SK-N-SH (cell line): ENCODE results near the gene ZCCHC8. TPM values are rescaled to one million over a fixed set of nuclear protein-coding genes. Genes with fewer than 3 reads are reported as not detected.
"Not testable (repeated sequence)": the region's sequence is repeated elsewhere in the genome, so short reads cannot be mapped to it uniquely, and the experiment has no call there.

Source experiments
- CTCF ChIA-PET: fragments of 300-600, 350-600 bp; formaldehyde crosslinking; extraction: SDS; loops from one replicate; lab custom pipeline; 2021; lab: Yijun Ruan, JAX
- POLR2A ChIA-PET: fragments of 350-600 bp; sonication (Branson Sonifier 250); formaldehyde crosslinking; extraction: SDS; loops from one replicate; lab custom pipeline; 2020; ENCODE audit warnings: antibody characterized with exemption, inconsistent platforms; lab: Yijun Ruan, JAX
- DNase-seq: peaks from one replicate; pipeline ENCODE4 v3.0.0; 2012
- H2AFZ ChIP-seq: fragments of 200-600 bp; sonication (generic); 2 replicates; pipeline ENCODE4 v1.8.1; 2016; ENCODE audit warnings: antibody characterized with exemption, mild to moderate bottlenecking, low read depth
- H3F3A ChIP-seq: fragments of 200-600 bp; sonication (generic); replicated peaks from 2 replicates; pipeline ENCODE3; 2016; ENCODE audit warnings: antibody characterized with exemption, mild to moderate bottlenecking; ENCODE audit not compliant: insufficient read depth
- H3K27ac ChIP-seq, 2 experiments: fragments of 200-500 bp in 1 of 2; fragments of 200-600 bp in 1 of 2; sonication (Bioruptor generic) in 1 of 2; sonication (generic), shearing (Covaris generic) in 1 of 2; 2 replicates each; pipeline versions ENCODE4 v1.5.1 to v1.6.1; 2014 to 2016; ENCODE audit warnings: low read depth in 2 of 2, inconsistent platforms in 1 of 2, low read length in 1 of 2, mild to moderate bottlenecking in 1 of 2, mixed read lengths in 1 of 2
- H3K27me3 ChIP-seq: fragments of 200-600 bp; sonication (generic), shearing (Covaris generic); 2 replicates; pipeline ENCODE4 v1.6.1; 2016; ENCODE audit warnings: mixed run types; ENCODE audit not compliant: insufficient read depth
- H3K36me3 ChIP-seq, 2 experiments: fragments of 200-500 bp in 1 of 2; fragments of 200-600 bp in 1 of 2; sonication (Bioruptor generic) in 1 of 2; sonication (generic) in 1 of 2; replicated peaks in 1 of 2; 2 replicates each; pipeline versions ENCODE3 to v1.5.1; 2014 to 2016; ENCODE audit warnings: low read length in 1 of 2, mild to moderate bottlenecking in 1 of 2; ENCODE audit not compliant: insufficient read depth in 2 of 2, control insufficient read depth in 1 of 2
- H3K4me1 ChIP-seq, 2 experiments: fragments of 200-500 bp in 1 of 2; fragments of 200-600 bp in 1 of 2; sonication (Bioruptor generic) in 1 of 2; sonication (generic), shearing (Covaris generic) in 1 of 2; 2 replicates each; pipeline versions ENCODE4 v1.5.1 to v1.6.1; 2014 to 2016; ENCODE audit warnings: low read depth in 1 of 2, low read length in 1 of 2, mixed run types in 1 of 2; ENCODE audit not compliant: insufficient read depth in 2 of 2, control insufficient read depth in 1 of 2
- H3K4me2 ChIP-seq: fragments of 200-600 bp; sonication (generic), shearing (Covaris generic); 2 replicates; pipeline ENCODE4 v1.6.1; 2017; ENCODE audit warnings: mixed run types
- H3K4me3 ChIP-seq, 2 experiments: fragments of 200-500 bp in 1 of 2; fragments of 200-600 bp in 1 of 2; sonication (Bioruptor generic) in 1 of 2; sonication (generic), shearing (Covaris generic) in 1 of 2; 2 replicates each; pipeline versions ENCODE4 v1.5.1 to v1.8.1; 2014 to 2016; ENCODE audit warnings: low read depth in 2 of 2, inconsistent platforms in 1 of 2, low read length in 1 of 2, mild to moderate bottlenecking in 1 of 2, mixed read lengths in 1 of 2, moderate library complexity in 1 of 2
- H3K79me2 ChIP-seq: fragments of 200-600 bp; sonication (generic); 2 replicates; pipeline ENCODE4 v1.8.1; 2017; ENCODE audit warnings: mild to moderate bottlenecking; ENCODE audit not compliant: insufficient read depth
- H3K9ac ChIP-seq: fragments of 200-600 bp; sonication (generic); 2 replicates; pipeline ENCODE4 v1.6.1; 2017; ENCODE audit warnings: mixed run types
- H3K9me2 ChIP-seq: fragments of 200-600 bp; sonication (generic); 2 replicates; pipeline ENCODE4 v1.6.1; 2017; ENCODE audit warnings: mixed run types
- H3K9me3 ChIP-seq: fragments of 200-600 bp; sonication (generic); 2 replicates; pipeline ENCODE4 v1.6.1; 2017; ENCODE audit warnings: mixed run types, mild to moderate bottlenecking, moderate library complexity
- H4K20me1 ChIP-seq: fragments of 200-600 bp; sonication (generic); 2 replicates; pipeline ENCODE4 v1.6.1; 2017; ENCODE audit warnings: mild to moderate bottlenecking, mixed run types; ENCODE audit not compliant: insufficient read depth
- CHD2 ChIP-seq: fragments of 150-350 bp; IDR thresholded peaks from 2 replicates; pipeline ENCODE4 v1.6.1; 2018; ENCODE audit warnings: low read length; ENCODE audit not compliant: partially characterized antibody
- CTCF ChIP-seq: fragments of 200-600 bp; sonication (generic); IDR thresholded peaks from 2 replicates; pipeline ENCODE4 v1.6.1; 2017; ENCODE audit warnings: antibody characterized with exemption, mild to moderate bottlenecking, moderate library complexity
- FOSL2 ChIP-seq: IDR thresholded peaks from 2 replicates; pipeline ENCODE4 v1.4.0; 2012; ENCODE audit warnings: low read depth, mild to moderate bottlenecking, moderate library complexity, borderline replicate concordance
- GABPA ChIP-seq: IDR thresholded peaks from 2 replicates; pipeline ENCODE4 v1.4.0; 2012; ENCODE audit warnings: low read depth, mild to moderate bottlenecking
- GATA2 ChIP-seq: sonication (generic); formaldehyde crosslinking; IDR thresholded peaks from 2 replicates; pipeline ENCODE4 v1.5.0; 2020; ENCODE audit warnings: mild to moderate bottlenecking, missing genetic modification reagents
- IRF3 ChIP-seq: fragments of 150-350 bp; IDR thresholded peaks from 2 replicates; pipeline ENCODE4 v1.6.1; 2016; ENCODE audit warnings: mild to moderate bottlenecking, low read depth, low read length
- JUND ChIP-seq: IDR thresholded peaks from 2 replicates; pipeline ENCODE4 v1.4.0; 2012
- MEF2A ChIP-seq: IDR thresholded peaks from 2 replicates; pipeline ENCODE4 v1.4.0; 2012; ENCODE audit warnings: low read depth, borderline replicate concordance
- PBX3 ChIP-seq: IDR thresholded peaks from 2 replicates; pipeline ENCODE4; 2012
- POLR2AphosphoS5 ChIP-seq: IDR thresholded peaks from 2 replicates; pipeline ENCODE4 v1.6.1; 2012; ENCODE audit warnings: low read depth, low read length
- RAD21 ChIP-seq: IDR thresholded peaks from 2 replicates; pipeline ENCODE4 v1.6.1; 2012; ENCODE audit warnings: mild to moderate bottlenecking, low read length
- RXRA ChIP-seq: IDR thresholded peaks from 2 replicates; pipeline ENCODE4 v1.4.0; 2012; ENCODE audit warnings: low read depth, mild to moderate bottlenecking, borderline replicate concordance
- SMC3 ChIP-seq: IDR thresholded peaks from 2 replicates; pipeline ENCODE4 v1.6.1; 2012; ENCODE audit warnings: low read depth, low read length, improper control_type of control experiment
- TAF1 ChIP-seq: IDR thresholded peaks from 2 replicates; pipeline ENCODE4 v1.6.1; 2012; ENCODE audit warnings: low read depth, mild to moderate bottlenecking, low read length, moderate library complexity, borderline replicate concordance
- TCF12 ChIP-seq: IDR thresholded peaks from 2 replicates; pipeline ENCODE4 v1.4.0; 2012
- TEAD4 ChIP-seq: IDR thresholded peaks from 2 replicates; pipeline ENCODE4 v1.4.0; 2012; ENCODE audit warnings: mild to moderate bottlenecking, borderline replicate concordance; ENCODE audit not compliant: insufficient read depth
- WGBS: methylation state at CpG from one replicate; pipeline ENCODE4 v1.1.6; 2017; ENCODE audit warnings: low lambda C conversion rate; 5-methylcytosine and 5-hydroxymethylcytosine counted together
- polyA plus RNA-seq, 3 experiments: library from polyadenylated mRNA; depleted of rRNA; stranded (reverse); fragments of >200 nt; gene quantifications; 2 replicates each; pipeline ENCODE4 v1.2.3, GENCODE V29; 2012

The ZCCHC8 gene
- polyA plus RNA-seq, 1 of the 3 experiments (the other 2 are of a cell fraction), result 11.3 TPM

GRCh38 chr12:122471324-122472226 is 29.2 kb downstream of the ZCCHC8 start:
- ChIA-PET CTCF (interaction anchor here (0.6 to 7.3 kb wide), 50 partner anchors 9 to 423 kb away, joined by 3 to 148 read pairs (median 4); partner anchors contain the start of genes CLIP1 and ZCCHC8), POLR2A (interaction anchor here (0.6 to 1.2 kb wide), 3 partner anchors 29 to 186 kb away, joined by 3 read pairs; partner anchors contain the start of gene ZCCHC8)
- H3K4me3 ChIP-seq, result no peak overlapping the region; a peak in 1 of 4 replicates

DNA sequence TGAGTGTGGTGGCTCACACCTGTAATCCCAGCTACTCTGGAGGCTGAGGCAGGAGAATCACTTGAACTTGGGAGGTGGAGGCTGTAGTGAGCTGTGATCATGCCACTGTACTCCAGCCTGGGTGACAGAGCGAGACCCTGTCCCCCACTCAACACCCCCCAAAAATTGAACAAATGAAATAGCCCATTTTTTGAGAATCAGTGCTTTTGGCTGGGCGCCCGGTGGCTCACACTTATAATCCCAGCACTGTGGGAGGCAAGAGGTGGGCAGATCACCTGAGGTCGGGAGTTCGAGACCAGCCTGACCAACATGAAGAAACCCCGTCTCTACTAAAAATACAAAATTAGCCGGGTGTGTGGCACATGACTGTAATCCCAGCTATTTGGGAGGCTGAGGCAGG is 30.2 kb downstream of the ZCCHC8 start:
- H2AFZ ChIP-seq, H3K9ac ChIP-seq, H3K27me3 ChIP-seq, H3K9me3 ChIP-seq, H3K4me2 ChIP-seq, H3K4me3 ChIP-seq, H3K4me1 ChIP-seq, H4K20me1 ChIP-seq, H3K9me2 ChIP-seq, H3K79me2 ChIP-seq, DNase-seq: not testable (repeated sequence)
- H3K36me3 ChIP-seq, result peaks cover 16 to 35% of the 10 kb centered on the region in 2 experiments
- WGBS, result 97% methylated on average over 7 of the region's 7 CpGs
- peaks cover 30% of the 10 kb centered on the region for H3F3A ChIP-seq
- ChIA-PET CTCF (interaction anchor here (1.7 to 7.3 kb wide), 9 partner anchors 8 to 340 kb away, joined by 6 to 148 read pairs (median 11); partner anchors contain the start of gene ZCCHC8), POLR2A (interaction anchor here (0.6 kb wide), 1 partner anchor 185 kb away, joined by 3 read pairs; no protein-coding TSS in a partner anchor)
- H3K27ac ChIP-seq, result peak overlapping the region in 1 of 2 experiments; percentile 71; a peak in 1 of 4 replicates

More at GRCh38 chr12:122471324-122472226, 29.2 kb downstream of the ZCCHC8 start:
- WGBS, result 43% methylated on average over 3 of the region's 3 CpGs
- H3K79me2 ChIP-seq, result no peaks in the 10 kb centered on the region
- peaks cover 30% of the 10 kb centered on the region for H3F3A ChIP-seq
- H3K36me3 ChIP-seq, result peaks cover 24 to 43% of the 10 kb centered on the region in 2 experiments
- H2AFZ ChIP-seq, result no peak overlapping the region
- H3K4me1 ChIP-seq, result peaks cover 0 to 4% of the 10 kb centered on the region in 2 experiments; a peak in 1 of 4 replicates
- DNase-seq, result peak; percentile 58
- H3K4me2 ChIP-seq, result peak overlapping the region; percentile 25; the same call in 1 of the 2 replicates
- H3K27ac ChIP-seq, result peak overlapping the region; percentile 44 to 71
- no peaks in the 10 kb centered on the region for H3K27me3 ChIP-seq
- TF ChIP-seq GABPA, result no peak
- TF ChIP-seq RAD21, result peak; percentile 75
- TF ChIP-seq JUND, result 0 out of 2 replicates have a peak, but pooled peaks have one; percentile 21
- TF ChIP-seq POLR2AphosphoS5, result 0 out of 2 replicates have a peak, but pooled peaks have one; percentile 0
- TF ChIP-seq SMC3, result peak; percentile 78
- no peak for TF ChIP-seq MEF2A
- peak; percentile 90 for TF ChIP-seq CTCF
- TF ChIP-seq TAF1, result no peak
- TF ChIP-seq GATA2 (CRISPR knock-in tag), result no peak
- no peak for TF ChIP-seq IRF3
- TF ChIP-seq FOSL2, result 0 out of 2 replicates have a peak, but pooled peaks have one; percentile 12
- no peak for TF ChIP-seq CHD2
- TF ChIP-seq TCF12, result peak; percentile 8; the same call in 1 of the 2 replicates
- 0 out of 2 replicates have a peak, but pooled peaks have one; percentile 9 for TF ChIP-seq TEAD4
- no peak for TF ChIP-seq PBX3
- TF ChIP-seq RXRA, result no peak
- H3K9ac ChIP-seq, result peak overlapping the region; percentile 11; the same call in 1 of the 2 replicates
- no peaks in the 10 kb centered on the region for H3K9me3 ChIP-seq
- H3K9me2 ChIP-seq, result no peaks in the 10 kb centered on the region
- no peaks in the 10 kb centered on the region for H4K20me1 ChIP-seq

DNA sequence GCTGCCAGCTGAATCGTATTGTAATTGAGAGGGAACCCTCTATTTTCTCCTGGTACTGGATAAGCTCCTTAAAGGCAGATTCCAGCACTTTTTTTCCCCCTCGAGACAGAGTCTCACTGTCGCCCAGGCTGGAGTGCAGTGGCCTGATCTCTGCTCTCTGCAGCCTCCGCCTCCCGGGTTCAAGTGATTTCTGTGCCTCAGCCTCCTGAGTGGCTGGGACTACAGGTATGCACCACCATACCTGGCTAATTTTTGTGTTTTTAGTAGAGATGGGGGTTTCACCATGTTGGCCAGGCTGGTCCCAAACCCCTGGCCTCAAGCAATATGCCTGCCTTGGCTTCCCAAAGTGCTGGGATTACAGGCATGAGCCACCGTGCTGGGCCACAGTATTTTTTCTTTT is 30.9 kb downstream of the ZCCHC8 start:
- 92% methylated on average over 6 of the region's 6 CpGs for WGBS

More for the DNA sequence above, 30.9 kb downstream of the ZCCHC8 start:
- H3K9me3 ChIP-seq, H3K27ac ChIP-seq, H3K4me1 ChIP-seq, H3K9me2 ChIP-seq, DNase-seq, H3K4me3 ChIP-seq, H3K4me2 ChIP-seq, H2AFZ ChIP-seq, H3K9ac ChIP-seq, H4K20me1 ChIP-seq, H3K79me2 ChIP-seq, POLR2A ChIA-PET, H3K27me3 ChIP-seq: not testable (repeated sequence)
- peaks cover 31% of the 10 kb centered on the region for H3F3A ChIP-seq
- CTCF ChIA-PET, result interaction anchor here (1.2 to 7.3 kb wide), 3 partner anchors 30 to 339 kb away, joined by 3 to 148 read pairs (median 9); no protein-coding TSS in a partner anchor
- H3K36me3 ChIP-seq, result peaks cover 15 to 28% of the 10 kb centered on the region in 2 experiments
